T-helper 2 cell treated with Interferon-gamma antibody and Interleukin-4, amounts not matched to agents 100 ng/mL and 5 ng/mL, for 36 hours (primary cell): ENCODE results near the gene RBM39. TPM values are rescaled to one million over a fixed set of nuclear protein-coding genes. Genes with fewer than 3 reads are reported as not detected.
"Not testable (repeated sequence)": the region's sequence is repeated elsewhere in the genome, so short reads cannot be mapped to it uniquely, and the experiment has no call there.

Experiments
- intact Hi-C: fragments of 100-400 bp; cut with micrococcal nuclease; formaldehyde crosslinking; loops from one replicate; pipeline ENCODE4 v1.15.1; 2023
- total RNA-seq: library from RNA; stranded (reverse); gene quantifications from 2 replicates; pipeline ENCODE4 v1.2.3, GENCODE V29; 2022

The RBM39 gene
- total RNA-seq, 1 donor from 2014 or later: 398 TPM

DNA sequence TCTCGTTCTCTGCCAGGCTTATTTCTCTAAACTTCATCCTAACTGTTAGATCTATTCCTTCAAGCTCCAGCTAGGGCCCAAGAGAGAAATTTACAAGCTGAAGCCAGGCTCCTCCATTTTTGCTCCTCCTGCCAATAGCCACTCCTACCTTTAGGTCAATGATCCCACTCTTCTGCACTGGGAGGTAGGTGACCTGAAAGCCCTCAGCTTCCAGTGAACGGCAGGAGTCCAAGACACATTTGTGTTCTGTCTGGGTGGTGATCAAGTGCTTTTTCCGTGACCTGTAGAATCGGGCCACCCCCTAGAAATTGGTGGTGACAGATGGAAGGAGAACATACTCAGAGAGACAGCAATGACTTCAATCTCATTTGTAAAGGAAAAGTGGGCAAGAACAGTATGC, 51.8 kb downstream of the RBM39 start:
- intact Hi-C loops: no loop called here

DNA sequence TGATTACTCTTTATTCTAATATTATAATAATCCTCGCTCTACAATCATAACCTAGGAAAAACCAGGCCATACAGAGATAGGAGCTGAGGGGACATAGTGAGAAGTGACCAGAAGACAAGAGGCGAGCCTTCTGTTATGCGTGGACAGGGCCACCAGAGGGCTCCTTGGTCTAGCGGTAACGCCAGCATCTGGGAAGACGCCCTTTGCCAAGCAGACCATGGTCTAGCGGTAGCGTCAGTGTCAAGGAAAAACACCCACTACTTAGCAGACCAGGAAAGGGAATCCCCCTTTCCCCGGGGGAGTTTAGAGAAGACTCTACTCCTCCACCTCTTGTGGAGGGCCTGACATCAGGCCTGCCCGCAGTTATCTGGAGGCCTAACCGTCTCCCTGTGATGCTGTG, 55.2 kb downstream of the RBM39 start:
- intact Hi-C loops: not testable (repeated sequence)

DNA sequence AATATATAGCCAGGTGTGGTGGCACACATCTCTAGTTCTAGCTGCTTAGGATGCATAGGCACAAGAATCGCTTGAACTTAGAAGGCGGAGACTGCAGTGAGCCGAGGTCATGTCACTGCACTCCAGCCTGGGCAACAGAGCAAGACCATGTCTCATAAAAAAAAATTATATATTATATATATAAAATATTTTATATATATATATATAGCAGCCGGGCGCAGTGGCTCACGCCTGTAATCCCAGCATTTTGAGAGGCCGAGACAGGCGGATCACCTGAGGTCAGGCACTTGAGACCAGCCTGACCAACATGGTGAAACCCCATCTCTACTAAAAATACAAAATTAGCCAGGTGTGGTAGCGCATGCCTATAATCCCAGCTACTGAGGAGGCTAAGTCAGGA, 56.7 kb downstream of the RBM39 start:
- intact Hi-C loops: not testable (repeated sequence)

GRCh38 chr20:35681960-35682359, 60.1 kb downstream of the RBM39 start:
- intact Hi-C loops: no loop called here

DNA sequence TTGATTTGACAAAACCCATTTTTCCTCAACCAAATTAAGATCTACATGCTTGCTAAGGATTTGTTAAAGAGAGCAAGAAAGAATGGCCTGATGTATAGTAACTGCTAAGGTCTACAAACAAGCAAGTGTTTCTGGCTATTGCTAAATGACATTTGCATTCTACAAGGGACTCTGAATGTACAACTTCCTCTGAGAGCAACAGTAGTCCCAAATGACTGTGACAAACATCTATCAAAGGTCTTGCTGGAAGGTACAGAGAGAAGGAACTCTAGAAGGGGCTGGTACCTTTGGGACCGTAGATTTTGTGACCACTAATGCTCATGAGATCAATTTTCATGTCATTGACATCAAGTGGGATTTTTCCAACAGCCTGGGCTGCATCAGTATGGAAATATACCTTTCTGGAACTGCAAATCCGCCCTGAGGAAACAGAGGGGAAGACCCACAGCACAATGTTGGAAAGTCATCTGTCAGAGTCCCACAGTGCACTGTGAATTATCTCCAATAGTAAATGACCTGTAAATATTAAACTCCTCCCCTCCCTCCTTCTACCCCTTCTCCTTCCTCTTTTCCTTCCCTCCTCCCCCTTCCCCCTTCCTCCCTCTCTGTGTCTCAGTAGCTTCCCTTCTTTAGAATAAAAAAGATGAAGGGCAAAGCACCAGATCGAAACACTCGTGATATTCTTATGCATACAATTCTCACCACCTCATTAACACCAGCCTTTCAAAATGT, 61.4 kb downstream of the RBM39 start:
- intact Hi-C loops: no loop called here

GRCh38 chr20:35674921-35675320, 67.1 kb downstream of the RBM39 start:
- intact Hi-C loops: no loop called here

- intact Hi-C loops: no loop called here
Observed at GRCh38 chr20:35673884-35674283, 68.2 kb downstream of the RBM39 start.

DNA sequence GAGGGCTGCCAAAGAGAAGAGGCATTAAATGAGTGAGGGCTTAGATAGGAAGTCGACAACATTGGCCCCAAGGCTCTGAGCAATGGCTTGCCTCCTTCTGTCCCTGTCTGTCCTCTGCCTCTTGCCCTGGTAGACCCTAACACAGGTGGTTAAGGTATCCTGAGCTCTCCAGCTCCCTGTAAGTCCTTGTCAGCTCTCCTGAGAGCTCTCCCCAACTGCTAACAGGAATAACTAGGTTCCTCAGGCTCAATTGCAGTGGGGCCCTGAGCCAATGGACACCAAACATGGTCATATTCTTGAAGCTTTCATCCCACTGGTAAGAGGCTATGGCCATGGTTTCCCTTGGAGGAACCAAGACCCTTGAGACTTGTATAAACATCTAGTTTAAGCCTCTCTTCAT, 72.4 kb downstream of the RBM39 start:
- intact Hi-C loops: no loop called here

GRCh38 chr20:35669221-35669620, 72.8 kb downstream of the RBM39 start:
- intact Hi-C loops: no loop called here

DNA sequence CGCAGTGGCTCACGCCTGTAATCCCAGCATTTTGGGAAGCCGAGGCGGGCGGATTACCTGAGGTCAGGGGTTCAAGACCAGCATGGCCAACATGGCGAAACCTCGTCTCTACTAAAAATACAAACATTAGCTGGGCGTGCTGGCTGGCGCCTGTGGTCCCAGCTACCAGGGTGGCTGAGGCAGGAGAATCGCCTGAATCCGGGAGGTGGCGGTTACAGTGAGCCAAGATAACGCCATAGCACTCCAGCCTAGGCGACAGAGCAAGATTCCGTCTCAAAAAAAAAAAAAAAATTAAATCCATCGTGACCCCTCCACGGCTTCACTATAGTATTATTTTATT, 76.1 kb downstream of the RBM39 start:
- intact Hi-C loops: loop anchor here (1.0 to 2.0 kb wide), 2 partner anchors 125 to 289 kb away; partner anchors contain the start of gene SCAND1

DNA sequence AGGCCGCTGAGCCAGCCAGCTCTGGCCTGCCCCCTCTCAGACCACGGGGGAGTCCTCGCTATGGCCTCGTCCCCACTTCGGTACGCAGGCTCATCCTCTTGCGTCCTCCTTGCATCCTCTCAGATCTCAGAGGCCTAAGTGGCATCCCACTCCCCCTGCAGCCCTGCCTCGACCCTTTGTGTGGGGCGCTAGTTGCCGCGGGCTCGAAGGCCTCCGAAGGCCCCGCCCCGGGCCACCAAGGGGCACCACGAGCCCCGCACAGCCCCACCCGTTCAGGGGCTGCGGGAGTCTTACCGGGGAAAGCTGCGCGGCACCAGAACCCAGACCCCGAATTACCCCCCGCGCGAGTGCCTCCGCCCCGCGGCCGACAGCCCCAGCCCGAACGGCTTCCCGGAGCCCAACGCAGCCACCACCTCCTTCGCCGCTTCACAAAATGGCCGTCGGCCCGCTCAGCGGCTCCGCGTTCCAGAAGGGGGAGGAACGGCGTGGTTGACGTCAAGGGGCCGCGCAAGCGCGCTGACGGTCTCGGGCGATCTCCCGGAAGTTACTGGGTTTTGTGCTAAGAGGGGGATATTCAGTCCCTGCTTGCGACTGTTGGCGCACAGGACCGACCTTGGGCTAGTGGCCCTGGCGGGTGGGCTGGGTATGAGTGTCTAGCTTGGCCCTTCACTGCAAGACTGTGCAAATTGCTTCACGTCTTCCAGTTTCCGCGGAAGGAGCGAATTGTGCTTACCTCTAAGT, 77.4 kb downstream of the RBM39 start, which contains the start of the genes CPNE1 and RBM12:
TSS of gene CPNE1 (minus strand) at position 435 of the 741 bp plus-strand sequence. CDS start 31,977 bp downstream, outside the sequence.
TSS of gene RBM12 (minus strand) at position 435 of the 741 bp plus-strand sequence. CDS start 9,578 bp downstream, outside the sequence.
- intact Hi-C loops: loop anchor here (1.0 to 2.0 kb wide), 6 partner anchors 35 to 290 kb away; partner anchors contain the start of genes NFS1, RBM39, ROMO1 and SCAND1

DNA sequence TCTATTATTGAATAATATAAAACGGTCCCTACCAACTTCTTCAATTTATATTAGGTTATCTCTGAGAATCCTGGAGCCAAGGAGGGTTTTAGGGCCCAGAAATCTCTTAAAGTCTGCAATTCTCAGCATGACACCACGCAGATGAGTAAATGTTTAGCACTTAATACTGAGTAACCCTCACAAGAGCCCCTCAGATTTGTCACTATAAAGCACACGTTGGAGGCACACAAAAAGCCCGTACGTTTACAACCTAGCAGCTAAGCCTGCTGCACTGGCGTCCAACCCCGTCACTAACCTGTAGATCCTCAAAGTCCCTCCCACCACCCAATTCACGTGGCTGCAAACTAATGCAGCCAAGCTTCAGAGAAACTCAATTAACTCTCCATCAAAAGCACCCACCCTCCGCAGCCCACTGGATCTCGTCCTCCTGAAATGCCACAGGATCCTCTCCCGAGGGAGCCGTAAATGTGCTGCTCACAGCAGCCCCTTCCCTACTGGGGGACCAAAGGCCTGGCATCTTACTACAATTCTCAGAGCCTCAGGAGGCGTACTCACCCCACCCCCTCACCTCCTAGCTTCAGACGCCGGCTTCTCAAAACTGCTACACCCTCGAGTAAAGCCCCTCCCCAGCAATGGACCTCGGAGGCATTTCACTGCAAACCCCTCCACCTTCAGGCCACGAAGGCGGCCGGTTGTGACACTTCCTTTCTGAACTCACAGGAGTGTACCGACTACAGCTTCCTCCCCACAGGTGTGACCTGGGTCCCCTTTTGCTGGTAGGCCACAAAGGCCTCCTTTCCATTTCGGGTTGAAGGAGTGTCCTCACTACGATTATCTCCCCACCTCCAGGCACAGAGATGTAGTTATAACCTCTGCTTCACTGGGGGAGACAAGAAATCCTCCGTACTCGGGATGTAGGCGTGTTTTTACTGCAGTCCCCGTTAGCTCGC, 78.3 kb downstream of the RBM39 start:
- intact Hi-C loops: loop anchor here (1.0 to 2.0 kb wide), 5 partner anchors 36 to 291 kb away; partner anchors contain the start of genes NFS1, RBM39, ROMO1 and SCAND1

DNA sequence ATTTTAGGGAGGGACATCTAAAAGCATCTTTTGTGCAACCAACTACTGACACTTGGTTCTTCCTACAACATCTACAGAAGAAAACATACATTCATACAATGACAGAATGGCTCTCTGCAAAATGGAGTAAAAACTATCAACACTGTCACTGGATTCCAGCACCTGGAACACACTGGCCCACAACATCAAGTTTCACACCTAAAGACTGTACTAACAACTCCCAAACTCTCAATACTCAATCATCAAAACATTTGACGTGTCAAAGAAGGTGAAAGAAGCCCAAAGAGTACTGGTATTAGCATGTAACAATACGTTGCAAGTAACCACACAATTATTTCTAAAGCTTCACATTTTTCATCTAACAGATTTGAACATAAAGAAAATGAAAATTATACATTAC, 79.5 kb downstream of the RBM39 start:
- intact Hi-C loops: no loop called here

DNA sequence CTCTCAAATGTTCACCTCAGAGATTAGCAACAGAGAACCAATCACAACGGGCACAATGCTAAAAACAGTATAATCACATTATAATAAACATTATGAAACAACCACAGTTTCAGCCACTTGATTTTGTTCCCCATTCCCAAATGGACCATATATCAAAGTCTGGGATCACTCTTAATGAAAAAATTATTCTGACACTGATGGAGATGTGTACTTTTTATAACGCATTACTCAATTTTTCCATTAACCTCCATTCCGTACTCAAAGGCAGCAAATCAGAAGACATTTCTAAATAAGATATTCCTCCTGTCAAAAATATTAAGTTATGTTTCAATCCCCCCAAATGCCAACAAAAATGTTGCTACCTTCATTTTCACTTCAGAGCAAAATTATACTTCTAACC, 80.2 kb downstream of the RBM39 start:
- intact Hi-C loops: no loop called here

- intact Hi-C loops: no loop called here
Observed at GRCh38 chr20:35661053-35661452, 81.0 kb downstream of the RBM39 start.

DNA sequence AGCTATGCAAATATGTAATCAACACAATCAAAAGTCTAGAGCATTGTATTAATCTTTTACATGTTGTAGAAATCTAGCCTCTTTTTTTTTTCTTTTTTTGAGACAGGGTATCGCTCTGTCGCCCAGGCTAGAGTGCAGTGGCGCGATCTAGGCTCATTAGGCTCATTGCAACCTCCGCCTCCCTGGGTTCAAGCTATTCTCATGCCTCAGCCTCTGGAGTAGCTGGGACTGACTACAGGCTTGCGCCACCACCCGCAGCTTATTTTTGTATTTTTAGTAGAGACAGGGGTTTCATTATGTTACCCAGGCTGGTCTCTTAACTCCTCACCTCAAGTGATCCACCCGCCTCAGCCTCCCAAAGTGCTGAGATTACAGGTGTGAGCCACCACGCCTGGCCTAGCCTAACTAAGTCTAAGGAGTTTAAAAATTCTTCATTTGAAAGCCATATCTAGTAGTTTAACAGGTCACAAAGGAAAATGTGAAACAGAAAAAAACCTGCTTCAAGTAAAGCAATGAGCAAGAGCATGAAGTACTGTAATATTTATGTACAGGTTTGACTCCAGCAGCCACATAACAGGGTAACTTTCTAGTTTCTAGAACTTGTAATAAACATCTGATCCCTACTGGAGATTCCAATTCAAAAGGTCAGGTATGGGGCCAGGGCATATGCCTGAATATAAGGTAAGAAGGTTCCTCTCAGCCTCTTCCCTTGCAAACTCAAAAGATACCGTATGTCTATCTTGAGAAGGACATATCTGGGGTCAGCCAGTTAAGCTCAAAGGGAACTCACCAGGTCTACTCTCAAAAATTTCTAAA, 81.7 kb downstream of the RBM39 start:
- intact Hi-C loops: no loop called here

DNA sequence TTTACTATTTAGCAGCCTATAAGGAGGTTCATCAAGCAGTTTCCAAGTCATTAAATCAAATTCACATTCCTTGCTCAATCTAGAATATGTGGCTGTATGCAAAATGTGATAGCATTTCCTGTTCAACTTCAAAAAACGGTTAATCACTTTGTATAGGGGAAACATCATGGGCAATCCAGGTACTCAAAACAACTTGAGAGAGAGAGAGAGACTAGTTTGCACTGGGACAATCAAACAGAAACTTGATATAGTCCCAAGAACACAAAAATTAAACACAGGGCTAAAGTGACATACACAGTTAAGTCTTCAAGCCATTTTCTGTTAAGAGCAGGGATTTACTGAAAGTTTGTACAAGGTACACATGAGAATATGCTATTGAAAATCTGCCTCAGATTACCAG, 84.8 kb downstream of the RBM39 start:
- intact Hi-C loops: no loop called here

DNA sequence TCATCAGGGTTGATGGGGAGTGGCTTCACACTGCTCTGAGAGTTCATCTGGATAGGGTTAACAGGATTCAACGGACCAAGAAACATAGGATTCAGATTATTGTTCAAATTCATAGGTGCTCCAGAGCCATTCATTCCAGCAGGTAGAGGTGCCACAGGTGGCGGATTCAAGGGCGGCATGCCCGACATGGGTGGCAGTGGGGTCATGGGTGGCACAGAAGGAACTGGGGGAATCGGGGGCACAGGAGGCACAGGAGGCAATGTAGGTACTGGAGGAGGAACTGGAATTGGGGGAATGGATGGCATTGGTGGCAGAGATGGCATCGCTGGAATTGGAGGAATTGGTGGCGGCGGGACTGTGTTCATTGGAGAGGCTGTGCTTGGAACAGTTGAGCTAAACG, 87.6 kb downstream of the RBM39 start:
- intact Hi-C loops: no loop called here

GRCh38 chr20:35653893-35654292, 88.2 kb downstream of the RBM39 start:
- intact Hi-C loops: no loop called here
